HG02759 (cell line): Measurements from ENCODE around the gene EPN1.

Experiments
- ATAC-seq: cut with Tn5 transposase; IDR thresholded peaks from one replicate; pipeline ENCODE4 v1.9.1; 2021; ENCODE audit warnings: mild to moderate bottlenecking, moderate library complexity; ENCODE audit not compliant: unreplicated experiment

EPN1 gene

GRCh38 chr19:55660404-55660803 lies 14.6 kb upstream of the EPN1 start:
- ATAC-seq, result no peak

GRCh38 chr19:55660991-55661390 lies 14.0 kb upstream of the EPN1 start:
- ATAC-seq, result no peak

- ATAC-seq, result no peak
These were observed 13.2 kb upstream of the EPN1 start for GRCh38 chr19:55661826-55662225.

GRCh38 chr19:55663846-55664536 lies 11.0 kb upstream of the EPN1 start:
- ATAC-seq, result no peak

GRCh38 chr19:55666343-55667005 lies 8.6 kb upstream of the EPN1 start:
- ATAC-seq, result no peak

DNA sequence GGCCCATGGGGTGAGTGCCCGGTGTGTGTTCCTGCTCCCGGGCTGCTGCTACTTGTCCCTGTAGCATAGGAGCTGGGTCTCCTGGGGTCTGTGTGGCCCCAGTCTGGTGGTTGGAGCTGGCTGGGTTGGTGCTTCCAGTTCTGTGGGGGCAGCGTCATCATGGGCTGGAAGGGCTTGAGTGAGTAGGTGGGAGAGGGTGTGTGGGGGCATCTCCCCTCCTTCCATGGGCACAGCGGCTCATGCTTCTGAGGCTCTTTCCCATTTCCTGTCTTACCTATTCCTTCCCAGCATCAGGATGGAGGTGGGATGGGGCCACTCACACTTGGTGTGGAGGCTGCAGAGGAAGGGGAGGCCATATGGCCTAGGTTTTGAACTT lies 8.0 kb upstream of the EPN1 start:
- no peak for ATAC-seq

GRCh38 chr19:55667511-55667910 lies 7.5 kb upstream of the EPN1 start:
- no peak for ATAC-seq

GRCh38 chr19:55667958-55668357 lies 7.1 kb upstream of the EPN1 start:
- no peak for ATAC-seq

DNA sequence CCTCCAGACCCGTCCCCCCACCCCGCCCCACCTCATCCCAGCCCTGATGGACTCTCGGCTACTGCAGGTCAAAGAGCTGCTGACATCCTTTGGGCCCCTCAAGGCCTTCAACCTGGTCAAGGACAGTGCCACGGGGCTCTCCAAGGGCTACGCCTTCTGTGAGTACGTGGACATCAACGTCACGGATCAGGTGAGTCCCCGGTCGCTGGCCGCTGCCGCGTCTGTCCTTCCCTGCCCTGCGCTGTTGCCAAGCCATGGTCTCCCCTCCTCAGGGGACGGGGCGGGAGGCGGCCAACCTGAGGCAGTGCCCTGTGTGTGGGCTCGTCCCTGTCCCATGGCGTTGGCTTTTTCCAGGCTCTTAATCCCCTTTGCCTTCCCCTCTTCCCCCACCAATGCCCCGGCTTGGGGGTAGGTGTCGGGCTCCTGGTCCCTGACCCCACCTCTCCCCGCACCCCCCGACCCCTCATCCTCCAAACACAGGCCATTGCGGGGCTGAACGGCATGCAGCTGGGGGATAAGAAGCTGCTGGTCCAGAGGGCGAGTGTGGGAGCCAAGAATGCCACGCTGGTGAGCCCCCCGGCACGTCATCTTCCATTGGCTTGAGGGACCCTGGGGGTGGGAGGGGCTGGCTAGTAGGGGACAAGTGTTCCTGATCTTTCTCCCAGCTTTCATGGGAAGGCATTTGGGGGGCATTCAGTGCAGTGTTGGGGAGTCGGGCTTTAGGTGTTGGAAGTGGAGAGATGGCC lies 6.2 kb upstream of the EPN1 start:
- no peak for ATAC-seq

GRCh38 chr19:55669418-55670279 lies 5.4 kb upstream of the EPN1 start:
- no peak for ATAC-seq

- ATAC-seq, result no peak
These were observed 4.6 kb upstream of the EPN1 start for GRCh38 chr19:55670280-55671053.

DNA sequence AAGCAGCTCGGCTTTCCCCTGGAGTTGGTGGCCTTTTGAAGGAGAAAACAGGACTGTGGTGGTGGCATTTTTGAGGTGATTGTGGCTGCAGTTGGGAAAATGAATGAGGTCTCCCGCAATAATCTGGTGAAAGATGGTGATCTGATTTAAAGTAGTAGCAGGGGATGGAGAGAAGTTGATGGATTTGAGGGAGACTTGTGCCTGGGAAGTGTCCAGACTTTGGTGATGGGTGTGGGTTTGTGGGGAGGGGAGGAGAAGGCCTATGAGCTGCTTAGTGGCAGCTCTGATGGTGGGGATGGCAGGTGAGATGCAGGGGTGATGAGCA lies 4.0 kb upstream of the EPN1 start:
- no peak for ATAC-seq

DNA sequence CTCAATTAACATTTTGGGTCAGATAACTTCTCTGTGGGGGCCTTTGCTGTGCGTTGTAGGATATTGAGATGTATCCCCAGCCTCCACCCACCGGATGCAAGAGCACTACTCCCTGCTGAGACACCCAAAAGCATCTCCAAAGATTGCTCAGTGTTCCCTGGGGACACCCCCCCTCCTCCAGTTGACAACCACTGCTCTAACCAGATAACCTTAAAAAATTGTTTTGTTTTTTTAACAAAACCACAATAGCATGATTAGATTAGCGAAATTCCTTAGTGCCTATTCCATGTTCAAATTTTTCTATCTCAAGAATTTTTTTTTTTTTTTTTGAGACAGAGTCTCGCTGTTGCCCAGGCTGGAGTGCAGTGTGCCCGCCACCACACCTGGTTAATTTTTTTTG lies 2.6 kb upstream of the EPN1 start:
- no peak for ATAC-seq

- ATAC-seq, result no peak
These were observed 1.6 kb upstream of the EPN1 start for GRCh38 chr19:55673465-55673864.

DNA sequence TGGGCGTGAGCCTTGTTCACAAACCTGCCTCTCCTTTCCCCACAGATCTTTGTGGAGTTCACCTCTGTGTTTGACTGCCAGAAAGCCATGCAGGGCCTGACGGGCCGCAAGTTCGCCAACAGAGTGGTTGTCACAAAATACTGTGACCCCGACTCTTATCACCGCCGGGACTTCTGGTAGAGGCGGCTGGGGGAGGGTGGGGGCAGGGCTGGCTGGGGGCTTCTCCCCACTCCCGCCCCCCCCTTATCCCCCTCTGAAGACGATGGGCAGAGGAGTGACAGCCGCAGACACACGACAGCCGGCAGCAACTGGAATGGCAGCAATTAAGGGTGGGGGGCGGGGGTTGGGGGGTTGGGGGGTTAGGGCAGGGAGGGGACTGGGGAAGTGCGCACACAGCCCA lies 1.1 kb upstream of the EPN1 start:
- no peak for ATAC-seq

GRCh38 chr19:55674459-55674840 lies 576 bp upstream of the EPN1 start:
- no peak for ATAC-seq

DNA sequence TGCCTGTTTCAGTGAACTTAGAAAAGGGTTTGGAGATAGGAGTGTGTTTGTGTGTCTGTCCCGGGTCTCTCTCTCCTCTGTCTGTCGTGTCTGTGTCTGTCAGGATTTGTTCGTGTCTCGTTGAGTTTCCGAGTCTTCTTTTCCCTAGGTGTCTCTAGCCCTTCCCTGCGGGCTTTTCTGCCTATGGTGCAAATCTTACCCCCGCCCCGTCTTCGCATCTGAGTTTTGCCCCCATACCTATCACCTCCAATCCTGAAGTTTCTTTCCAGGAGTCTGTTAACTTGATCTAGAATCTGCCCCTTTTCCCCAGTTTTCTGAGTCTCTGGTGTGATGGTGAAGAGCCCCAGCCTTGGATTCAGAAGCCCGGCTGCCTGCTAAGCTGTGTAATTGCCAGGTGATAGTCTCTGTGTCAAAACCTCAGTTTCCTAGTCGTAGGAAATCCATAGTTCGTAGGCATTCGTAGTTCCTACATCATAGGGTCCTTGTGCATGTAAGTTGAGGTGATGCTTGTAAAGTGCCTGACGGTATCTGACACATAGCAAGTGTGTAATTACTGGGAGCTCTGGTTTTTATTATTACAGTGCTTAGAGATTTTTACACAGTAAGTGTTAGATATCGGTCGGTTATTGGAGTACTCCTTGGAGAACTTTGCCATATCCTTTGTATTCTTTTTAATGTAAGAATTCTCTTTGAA lies 782 bp downstream of the EPN1 start:
- ATAC-seq, result no peak

- no peak for ATAC-seq
These were observed 1.4 kb downstream of the EPN1 start for GRCh38 chr19:55676383-55676782.

DNA sequence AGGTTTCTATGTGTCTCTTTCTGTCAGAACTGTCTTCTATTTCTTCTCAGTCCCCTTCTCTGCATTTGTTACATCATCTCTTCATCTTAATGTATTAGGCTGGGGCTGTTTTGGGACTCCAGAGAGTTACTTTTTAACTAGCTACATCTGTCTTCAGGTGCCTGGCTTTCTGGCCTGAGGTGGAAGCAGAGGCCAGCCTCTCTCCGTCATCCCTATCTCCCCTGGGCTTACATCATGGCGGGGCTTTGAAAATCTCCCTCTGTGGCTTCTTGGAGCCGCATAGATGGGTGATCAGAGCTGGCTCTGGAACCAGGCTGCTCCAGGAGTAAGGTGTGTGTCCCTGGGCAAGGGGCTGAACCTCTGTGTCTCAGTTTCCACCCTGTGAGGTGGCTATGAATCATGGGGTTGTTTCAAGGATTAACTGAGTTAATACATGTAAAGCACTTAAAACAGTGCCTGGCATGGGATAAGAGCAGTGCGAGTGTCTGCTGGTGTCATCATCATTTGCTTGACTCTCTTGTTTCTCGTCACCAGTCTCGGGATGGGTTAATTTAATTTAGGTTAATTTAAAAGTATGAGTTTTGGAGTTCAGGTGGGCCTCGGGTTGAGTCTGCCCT lies 2.0 kb downstream of the EPN1 start:
- no peak for ATAC-seq

DNA sequence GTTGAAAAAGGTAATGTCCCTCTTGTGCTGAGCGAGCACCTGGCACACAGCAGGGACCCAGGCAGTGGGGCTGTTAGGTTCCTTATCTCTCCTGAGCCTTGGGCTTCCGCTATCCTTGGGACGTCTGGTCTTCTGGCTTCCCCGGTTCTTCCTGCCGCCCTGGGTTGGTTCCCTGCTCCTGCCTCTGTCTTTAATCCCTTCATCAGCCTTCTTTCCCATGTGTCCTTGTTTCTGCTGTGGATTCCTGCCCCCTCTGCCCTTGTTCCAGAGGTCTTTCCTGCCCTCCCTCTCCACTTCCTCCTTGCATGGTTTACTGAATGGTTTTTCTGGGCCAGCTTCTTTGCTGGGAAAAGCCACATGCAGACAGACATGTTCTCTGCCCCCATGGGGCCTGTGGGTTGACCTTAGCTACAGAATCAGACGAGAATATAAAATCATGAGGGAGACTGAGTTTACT lies 2.6 kb downstream of the EPN1 start:
- ATAC-seq, result no peak
